Keratinocyte (primary cell): ENCODE data around the gene GGCX. TPM values are rescaled to one million over a fixed set of nuclear protein-coding genes. Genes with fewer than 3 reads are reported as not detected.

ENCODE experiments used
- DNase-seq: peaks from one replicate; pipeline ENCODE4 v3.0.0-alpha.2; 2011; ENCODE audit warnings: low read depth, missing footprints, low spot score
- FAIRE-seq: peaks from 2 replicates; lab custom pipeline; 2011; peaks lifted over from hg19 to GRCh38; lab: Jason Lieb, UNC
- H2AFZ ChIP-seq: 2 replicates; pipeline ENCODE4 v1.6.0; 2012; ENCODE audit warnings: low read length, control low read depth, inconsistent platforms; ENCODE audit not compliant: control insufficient read depth
- H3K27ac ChIP-seq: 2 replicates; pipeline ENCODE4 v1.5.1; 2011; ENCODE audit warnings: low read length; ENCODE audit not compliant: control insufficient read depth, insufficient read depth
- H3K27me3 ChIP-seq: 3 replicates; pipeline ENCODE4 v1.6.0; 2011; ENCODE audit warnings: low read length; ENCODE audit not compliant: control insufficient read depth, insufficient read depth; ENCODE audit errors: extremely low read depth
- H3K36me3 ChIP-seq, 2 experiments: 2 replicates in 1 of 2; 3 replicates in 1 of 2; pipeline ENCODE4 v1.5.1; 2011; ENCODE audit warnings: low read length in 2 of 2, mild to moderate bottlenecking in 1 of 2; ENCODE audit not compliant: control insufficient read depth in 2 of 2, insufficient read depth in 2 of 2; ENCODE audit errors: extremely low read depth in 1 of 2
- H3K4me1 ChIP-seq: 3 replicates; pipeline ENCODE4 v1.5.1; 2011; ENCODE audit warnings: low read length; ENCODE audit not compliant: control insufficient read depth, insufficient read depth; ENCODE audit errors: extremely low read depth
- H3K4me2 ChIP-seq: 3 replicates; pipeline ENCODE4 v1.6.0; 2011; ENCODE audit warnings: low read depth, low read length; ENCODE audit not compliant: control insufficient read depth, insufficient read depth; ENCODE audit errors: extremely low read depth
- H3K4me3 ChIP-seq, 3 experiments: fragments of 200-600 bp in 1 of 3; sonication (generic) in 1 of 3; 2 replicates in 2 of 3; 3 replicates in 1 of 3; pipeline ENCODE4 v1.5.1; 2011 to 2016; ENCODE audit warnings: low read length in 3 of 3, mild to moderate bottlenecking in 3 of 3, control low read depth in 2 of 3, inconsistent platforms in 1 of 3, low read depth in 1 of 3, mixed read lengths in 1 of 3, mixed run types in 1 of 3, moderate library complexity in 1 of 3; ENCODE audit not compliant: control insufficient read depth in 2 of 3, insufficient read depth in 2 of 3; ENCODE audit errors: extremely low read depth in 1 of 3
- H3K79me2 ChIP-seq: 2 replicates; pipeline ENCODE4 v1.6.0; 2012; ENCODE audit warnings: low read length; ENCODE audit not compliant: control insufficient read depth, insufficient read depth
- H3K9ac ChIP-seq: 3 replicates; pipeline ENCODE4 v1.6.0; 2011; ENCODE audit warnings: low read length; ENCODE audit not compliant: control insufficient read depth, insufficient read depth; ENCODE audit errors: extremely low read depth
- H3K9me1 ChIP-seq: 3 replicates; pipeline ENCODE4 v1.6.0; 2011; ENCODE audit warnings: low read length; ENCODE audit not compliant: control insufficient read depth, insufficient read depth; ENCODE audit errors: extremely low read depth
- H3K9me3 ChIP-seq: 2 replicates; pipeline ENCODE4 v1.5.1; 2012; ENCODE audit warnings: low read depth, low read length; ENCODE audit not compliant: control insufficient read depth
- H4K20me1 ChIP-seq: 3 replicates; pipeline ENCODE4 v1.6.0; 2011; ENCODE audit warnings: low read length; ENCODE audit not compliant: control insufficient read depth, insufficient read depth; ENCODE audit errors: extremely low read depth
- EZH2 ChIP-seq: IDR thresholded peaks from one replicate; pipeline ENCODE4 v1.6.1; 2012; ENCODE audit warnings: inconsistent platforms, mild to moderate bottlenecking, low read length, moderate library complexity
- dilution Hi-C: fragments of 300-500 bp; cut with MboI; formaldehyde crosslinking; loops from one replicate; pipeline ENCODE4 v1.7.0; 2020; ENCODE audit warnings: low sequenced_read_pairs; ENCODE audit not compliant: extremely low pct_ligation_motif_present
- polyA plus RNA-seq, 5 experiments: library from polyadenylated mRNA; depleted of rRNA in 3 of 5; stranded (reverse) in 3 of 5; stranded (forward) in 1 of 5; unstranded in 1 of 5; fragments of >200 nt; gene quantifications; 1 replicate in 1 of 5; 2 replicates in 3 of 5; 3 replicates in 1 of 5; pipeline versions ENCODE4 v1.2.1 to v1.2.3, GENCODE V29; 2011 to 2012; ENCODE audit warnings: missing spikeins in 2 of 5, low read depth in 1 of 5, low replicate concordance in 1 of 5
- TF ChIP-seq, protein P1 (sequence below), 3 experiments: IDR thresholded peaks in 1 of 3; conservative IDR thresholded peaks in 1 of 3; optimal IDR thresholded peaks in 1 of 3; 2 replicates in 2 of 3; 3 replicates in 1 of 3; pipeline versions ENCODE3 to v1.5.1; 2011; ENCODE audit warnings: low read length in 3 of 3, mild to moderate bottlenecking in 3 of 3, moderate library complexity in 2 of 3, control low read depth in 1 of 3, inconsistent platforms in 1 of 3; ENCODE audit not compliant: insufficient read depth in 2 of 3; ENCODE audit errors: extremely low read depth in 1 of 3

The GGCX gene
- polyA plus RNA-seq, 1 donor (not counting 4 experiments of a cell fraction or from before 2014, with no cell fraction given), result 34.3 TPM

DNA sequence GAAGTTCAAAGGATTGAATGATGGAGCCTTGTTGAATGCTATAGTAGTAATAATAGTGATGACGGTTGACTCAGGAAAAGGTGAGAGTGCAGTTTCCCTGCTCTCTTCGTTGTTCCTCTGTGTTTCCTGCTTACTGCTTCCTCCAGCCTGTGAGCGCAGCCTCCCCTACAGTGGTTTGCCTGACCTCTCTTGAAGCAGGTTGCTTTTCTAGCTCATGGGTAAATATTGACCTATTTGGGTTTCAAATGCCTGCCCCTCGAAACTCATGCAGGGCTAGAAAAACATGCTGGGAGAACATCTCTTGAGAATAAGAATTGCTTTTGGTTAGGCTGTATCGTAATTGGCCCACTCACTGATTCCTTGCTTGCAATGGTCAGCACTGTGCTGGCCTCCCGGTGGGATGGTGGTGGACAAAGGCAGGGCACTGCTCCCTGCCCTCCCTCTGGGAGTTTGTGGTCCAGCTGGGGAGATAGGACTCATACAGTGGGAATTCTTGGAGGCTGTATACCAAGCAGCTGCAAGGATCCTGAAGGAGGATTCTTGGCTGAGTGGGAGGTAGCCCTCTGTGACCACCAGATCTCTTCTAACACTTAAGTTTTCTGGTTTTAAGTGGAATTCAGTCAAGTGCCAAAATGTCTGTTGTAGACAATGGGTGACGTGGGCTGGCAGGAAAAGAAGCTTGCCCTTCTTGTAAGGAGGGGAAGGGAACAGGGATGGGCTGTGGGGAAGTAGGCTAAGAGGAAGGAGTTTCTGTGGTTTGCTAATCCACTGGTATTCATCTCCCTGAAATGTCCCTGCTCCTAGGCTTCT is 28.9 kb upstream of the GGCX start:
- Histone ChIP-seq H3K27ac (peak overlapping the region; percentile 26), H3K9ac (no peak overlapping the region), H3K9me3 (no peaks in the 10 kb centered on the region), H3K4me1 (peaks cover 24% of the 10 kb centered on the region), H3K4me2 (no peak overlapping the region), H3K4me3 (no peak overlapping the region), H4K20me1 (no peaks in the 10 kb centered on the region), H2AFZ (peak overlapping the region; percentile 15), H3K9me1 (no peaks in the 10 kb centered on the region), H3K27me3 (no peaks in the 10 kb centered on the region), H3K36me3 (no peaks in the 10 kb centered on the region), H3K79me2 (no peaks in the 10 kb centered on the region)
- dilution Hi-C loops, result no loop called here
- FAIRE-seq (no peak), DNase-seq (no peak)
- TF ChIP-seq EZH2, result no peak
- TF ChIP-seq, protein P1, sequence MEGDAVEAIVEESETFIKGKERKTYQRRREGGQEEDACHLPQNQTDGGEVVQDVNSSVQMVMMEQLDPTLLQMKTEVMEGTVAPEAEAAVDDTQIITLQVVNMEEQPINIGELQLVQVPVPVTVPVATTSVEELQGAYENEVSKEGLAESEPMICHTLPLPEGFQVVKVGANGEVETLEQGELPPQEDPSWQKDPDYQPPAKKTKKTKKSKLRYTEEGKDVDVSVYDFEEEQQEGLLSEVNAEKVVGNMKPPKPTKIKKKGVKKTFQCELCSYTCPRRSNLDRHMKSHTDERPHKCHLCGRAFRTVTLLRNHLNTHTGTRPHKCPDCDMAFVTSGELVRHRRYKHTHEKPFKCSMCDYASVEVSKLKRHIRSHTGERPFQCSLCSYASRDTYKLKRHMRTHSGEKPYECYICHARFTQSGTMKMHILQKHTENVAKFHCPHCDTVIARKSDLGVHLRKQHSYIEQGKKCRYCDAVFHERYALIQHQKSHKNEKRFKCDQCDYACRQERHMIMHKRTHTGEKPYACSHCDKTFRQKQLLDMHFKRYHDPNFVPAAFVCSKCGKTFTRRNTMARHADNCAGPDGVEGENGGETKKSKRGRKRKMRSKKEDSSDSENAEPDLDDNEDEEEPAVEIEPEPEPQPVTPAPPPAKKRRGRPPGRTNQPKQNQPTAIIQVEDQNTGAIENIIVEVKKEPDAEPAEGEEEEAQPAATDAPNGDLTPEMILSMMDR (optimal IDR thresholded peaks at IDR 0.05 in 1 of 3, IDR thresholded peaks at IDR 0.05 in 1 of 3, conservative IDR thresholded peaks at IDR 0.05 in 1 of 3; ENCODE audit: extremely low read depth in 1 of 3, insufficient read depth in 2 of 3, low read length in 3 of 3), result no peak

DNA sequence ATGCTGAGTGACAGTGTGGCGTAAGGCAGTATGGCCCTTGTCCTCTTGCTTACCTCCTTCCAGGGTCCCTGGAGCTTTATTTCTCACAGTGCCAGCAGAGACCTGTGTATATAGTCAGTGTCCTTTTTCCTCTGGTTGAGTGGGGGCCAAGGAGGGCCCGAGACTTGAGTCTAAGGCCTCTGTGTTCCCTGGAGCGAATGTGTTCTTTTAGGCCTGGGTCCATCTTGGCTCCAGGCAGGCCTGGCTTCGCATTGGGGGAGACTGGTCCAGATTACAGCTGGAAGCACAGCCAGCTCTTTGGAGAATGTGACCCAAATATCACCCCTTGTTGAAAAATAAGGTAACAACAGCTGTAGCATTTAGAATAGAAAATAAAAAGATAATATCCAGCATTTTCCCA is 27.9 kb upstream of the GGCX start:
- DNase-seq, result no peak
- H3K4me3 ChIP-seq, result no peak overlapping the region
- H3K27ac ChIP-seq, result no peak overlapping the region
- H3K27me3 ChIP-seq, result no peaks in the 10 kb centered on the region
- H3K4me2 ChIP-seq, result no peak overlapping the region
- no peak overlapping the region for H3K9ac ChIP-seq
- no peaks in the 10 kb centered on the region for H3K9me3 ChIP-seq
- no peaks in the 10 kb centered on the region for H4K20me1 ChIP-seq
- no peak overlapping the region for H2AFZ ChIP-seq
- no peaks in the 10 kb centered on the region for H3K36me3 ChIP-seq
- no peaks in the 10 kb centered on the region for H3K79me2 ChIP-seq
- FAIRE-seq, result no peak
- TF ChIP-seq, protein P1 (optimal IDR thresholded peaks at IDR 0.05 in 1 of 3, IDR thresholded peaks at IDR 0.05 in 1 of 3, conservative IDR thresholded peaks at IDR 0.05 in 1 of 3; ENCODE audit: extremely low read depth in 1 of 3, insufficient read depth in 2 of 3, low read length in 3 of 3), result no peak
- TF ChIP-seq EZH2, result no peak
- no peaks in the 10 kb centered on the region for H3K9me1 ChIP-seq
- dilution Hi-C loops, result no loop called here
- H3K4me1 ChIP-seq, result peaks cover 23% of the 10 kb centered on the region
